CD8-positive, alpha-beta memory T cell (primary cell): ENCODE results near the gene SGK1. TPM values are rescaled to one million over a fixed set of nuclear protein-coding genes. Genes with fewer than 3 reads are reported as not detected.

ENCODE experiments used
- CTCF ChIA-PET: fragments of 350-600 bp; sonication (Branson Sonifier 250); formaldehyde crosslinking; loops from one replicate; lab custom pipeline; 2021; ENCODE audit warnings: antibody characterized with exemption; lab: Charles Lee
- POLR2A ChIA-PET: fragments of 350-600 bp; sonication (Branson Sonifier 250); formaldehyde crosslinking; loops from one replicate; lab custom pipeline; 2021; ENCODE audit warnings: antibody characterized with exemption; lab: Charles Lee
- DNase-seq, 5 donors: peaks; one replicate each; pipeline versions ENCODE4 v3.0.0 to v3.0.0-alpha.2; 2020 to 2022; ENCODE audit warnings: mixed read lengths in 1 of 5
- H3K27ac ChIP-seq: one replicate; pipeline ENCODE4 v1.7.0; 2013; ENCODE audit warnings: low read depth, mild to moderate bottlenecking, low read length, moderate library complexity
- H3K27me3 ChIP-seq: 2 replicates; pipeline ENCODE4 v1.7.0; 2013; ENCODE audit warnings: low read length, mild to moderate bottlenecking; ENCODE audit not compliant: insufficient read depth, poor library complexity, severe bottlenecking
- H3K36me3 ChIP-seq: 2 replicates; pipeline ENCODE4 v1.7.0; 2013; ENCODE audit warnings: mild to moderate bottlenecking, low read length, moderate library complexity; ENCODE audit not compliant: insufficient read depth
- H3K4me1 ChIP-seq: 2 replicates; pipeline ENCODE4 v1.7.0; 2013; ENCODE audit warnings: mild to moderate bottlenecking, low read length, moderate library complexity; ENCODE audit not compliant: insufficient read depth
- H3K4me3 ChIP-seq: 2 replicates; pipeline ENCODE4 v1.7.0; 2013; ENCODE audit warnings: mild to moderate bottlenecking, low read length
- H3K9me3 ChIP-seq: 2 replicates; pipeline ENCODE4 v1.7.0; 2013; ENCODE audit warnings: mild to moderate bottlenecking, low read length
- H3K27ac Mint-ChIP-seq, 8 donors: one replicate each; pipeline ENCODE4 v1.8.0; 2020 to 2021; ENCODE audit warnings: mixed read lengths in 8 of 8, mild to moderate bottlenecking in 6 of 8, inconsistent platforms in 3 of 8, moderate library complexity in 3 of 8
- H3K27me3 Mint-ChIP-seq, 2 donors: one replicate each; pipeline ENCODE4 v1.8.0; 2020 to 2021; ENCODE audit warnings: mixed read lengths in 2 of 2, mild to moderate bottlenecking in 1 of 2, moderate library complexity in 1 of 2
- H3K36me3 Mint-ChIP-seq, 3 donors: one replicate each; pipeline ENCODE4 v1.8.0; 2020 to 2021; ENCODE audit warnings: mixed read lengths in 3 of 3, inconsistent platforms in 1 of 3, mild to moderate bottlenecking in 1 of 3
- H3K4me1 Mint-ChIP-seq, 3 donors: one replicate each; pipeline ENCODE4 v1.8.0; 2020 to 2021; ENCODE audit warnings: mixed read lengths in 3 of 3, inconsistent platforms in 1 of 3, mild to moderate bottlenecking in 1 of 3
- H3K4me3 Mint-ChIP-seq, 7 donors: one replicate each; pipeline ENCODE4 v1.8.0; 2020 to 2021; ENCODE audit warnings: mixed read lengths in 7 of 7, mild to moderate bottlenecking in 6 of 7, moderate library complexity in 4 of 7, inconsistent platforms in 2 of 7
- H3K9me3 Mint-ChIP-seq, 5 donors: one replicate each; pipeline ENCODE4 v1.8.0; 2020 to 2022; ENCODE audit warnings: mixed read lengths in 5 of 5, mild to moderate bottlenecking in 3 of 5, moderate library complexity in 2 of 5, inconsistent platforms in 1 of 5
- polyA plus RNA-seq: library from polyadenylated mRNA; unstranded; fragments of 300-500 nt; fragmentation: Illumina TruSeq; gene quantifications from one replicate; pipeline ENCODE4 v1.2.3, GENCODE V29; 2021
- total RNA-seq, 2 experiments: library from RNA; stranded (reverse); gene quantifications; one replicate each; pipeline ENCODE4 v1.2.3, GENCODE V29; 2021

Gene SGK1
- total and polyA plus RNA-seq, 3 experiments from 2014 or later, result 3.8 to 36.7 (median 36.5) TPM

DNA sequence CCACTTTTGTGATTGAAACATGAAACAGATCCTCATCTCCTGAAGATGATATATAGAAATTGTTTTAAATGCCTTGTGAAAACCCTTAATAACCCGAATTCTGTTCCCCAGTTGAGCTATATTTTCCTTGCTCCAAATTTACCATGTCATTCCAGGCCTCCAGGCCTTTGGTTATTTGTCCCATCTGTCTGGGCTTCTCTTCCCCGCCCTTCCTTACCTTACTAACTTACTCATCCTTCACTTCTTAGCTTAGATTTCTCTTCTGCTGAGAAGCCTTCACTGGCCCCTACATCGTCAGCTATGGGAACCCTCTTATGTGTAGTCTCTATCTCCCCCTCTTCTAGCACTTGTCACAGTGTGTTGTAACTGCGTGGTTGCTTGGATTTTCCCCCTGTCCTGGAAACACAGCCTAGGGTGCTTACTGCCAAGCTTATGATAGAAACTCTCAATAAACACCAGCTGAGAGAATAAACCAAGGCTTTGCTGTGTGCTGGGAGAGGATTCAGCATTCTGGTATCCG lies 68.6 kb downstream of the SGK1 start:
- Histone ChIP-seq H3K4me1 (peaks cover 65% of the 10 kb centered on the region), H3K27me3 (no peaks in the 10 kb centered on the region), H3K9me3 (no peaks in the 10 kb centered on the region), H3K27ac (no peak overlapping the region), H3K36me3 (no peaks in the 10 kb centered on the region), H3K4me3 (no peak overlapping the region)
- peaks cover 53 to 60% (median 57%) of the 10 kb centered on the region in 3 donors for H3K4me1 Mint-ChIP-seq
- DNase-seq, result no peak
- H3K27ac Mint-ChIP-seq, result peak overlapping the region in 6 of 8 donors; percentile 58 to 98 (median 86)
- peaks cover 0 to 3% (median 0%) of the 10 kb centered on the region in 3 donors for H3K36me3 Mint-ChIP-seq
- ChIA-PET POLR2A (no interaction called here), CTCF (no interaction called here)
- H3K4me3 Mint-ChIP-seq, result peak overlapping the region in 4 of 7 donors; percentile 14 to 44 (median 26)
- H3K9me3 Mint-ChIP-seq, result no peaks in the 10 kb centered on the region
- H3K27me3 Mint-ChIP-seq, result peaks cover 0 to 2% of the 10 kb centered on the region in 2 donors

DNA sequence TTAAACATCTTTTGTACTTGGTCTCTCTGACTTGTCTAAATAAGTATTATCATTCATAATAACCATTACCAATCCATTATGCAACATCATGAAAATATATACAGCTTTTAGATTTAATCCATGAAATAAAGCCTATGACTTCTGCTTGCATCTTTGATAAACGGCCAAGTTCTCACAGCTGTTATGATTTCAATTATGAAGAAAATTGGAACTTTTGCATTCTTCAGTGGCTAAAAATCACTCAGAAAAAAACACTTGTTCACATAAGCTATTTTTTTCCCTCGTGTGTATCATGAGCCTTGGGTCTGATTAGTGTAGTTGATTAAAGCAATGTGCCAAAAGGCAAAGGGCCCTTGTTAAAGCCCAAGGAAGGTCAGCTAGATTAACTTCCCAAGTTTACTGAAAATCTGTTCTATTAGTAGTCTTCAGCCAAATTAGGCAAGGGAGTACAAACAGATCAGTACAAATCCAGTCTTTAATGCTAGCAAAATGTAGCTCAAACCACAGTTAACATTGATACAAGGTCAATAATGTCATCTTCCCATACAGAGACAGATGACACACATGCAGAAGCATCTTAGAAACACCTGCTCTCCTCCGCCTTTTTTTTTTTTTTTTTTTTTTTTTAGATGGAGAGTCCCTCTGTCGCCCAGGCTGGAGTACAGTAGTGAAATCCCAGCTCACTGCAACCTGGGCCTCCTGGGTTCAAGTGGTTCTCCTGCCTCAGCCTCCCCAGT lies 69.9 kb downstream of the SGK1 start:
- H3K27ac Mint-ChIP-seq, result peak overlapping the region in 7 of 8 donors; percentile 88 to 99 (median 97)
- no peak for DNase-seq
- H3K4me3 Mint-ChIP-seq, result peak overlapping the region; percentile 28 to 86 (median 29)
- peaks cover 0 to 2% of the 10 kb centered on the region in 2 donors for H3K27me3 Mint-ChIP-seq
- ChIA-PET POLR2A (interaction anchor here (0.6 kb wide), 1 partner anchor 9 kb away, joined by 3 read pairs; no protein-coding TSS in a partner anchor), CTCF (no interaction called here)
- no peak overlapping the region for H3K27ac ChIP-seq
- no peaks in the 10 kb centered on the region for H3K9me3 ChIP-seq
- H3K9me3 Mint-ChIP-seq, result no peaks in the 10 kb centered on the region
- H3K4me3 ChIP-seq, result peak overlapping the region; percentile 13
- H3K27me3 ChIP-seq, result no peaks in the 10 kb centered on the region
- peaks cover 0 to 3% (median 0%) of the 10 kb centered on the region in 3 donors for H3K36me3 Mint-ChIP-seq
- H3K4me1 Mint-ChIP-seq, result peaks cover 53 to 60% (median 57%) of the 10 kb centered on the region in 3 donors
- H3K36me3 ChIP-seq, result no peaks in the 10 kb centered on the region
- peaks cover 65% of the 10 kb centered on the region for H3K4me1 ChIP-seq

DNA sequence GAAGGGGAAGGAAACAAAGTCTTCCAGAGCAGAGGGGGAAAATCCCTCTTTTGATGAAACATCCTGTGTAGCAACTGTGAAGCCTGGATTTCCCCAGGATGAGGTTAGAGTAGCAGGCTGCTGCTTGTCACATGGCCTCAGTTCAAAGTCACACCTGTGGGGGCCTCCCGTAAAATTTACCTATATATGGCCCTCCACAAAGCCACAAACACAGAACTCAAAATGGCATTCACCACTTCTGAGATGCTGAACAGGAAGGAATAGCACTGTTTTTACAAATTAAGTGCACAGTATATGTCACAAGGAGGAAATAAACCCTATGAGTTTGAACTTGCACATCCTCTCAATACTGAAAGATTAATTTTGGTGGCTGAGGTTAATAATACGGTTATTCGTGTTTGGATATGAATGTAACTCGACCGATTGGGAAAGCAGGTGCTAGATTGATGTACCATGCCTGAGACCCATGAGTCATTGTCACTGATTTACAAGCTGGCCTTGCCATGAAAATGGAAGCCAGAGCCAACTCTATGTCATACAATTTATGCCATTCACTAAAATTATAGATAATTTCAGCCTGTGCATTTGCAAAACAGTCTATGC lies 70.6 kb downstream of the SGK1 start:
- peaks cover 0 to 2% of the 10 kb centered on the region in 2 donors for H3K27me3 Mint-ChIP-seq
- H3K4me3 ChIP-seq, result peak overlapping the region; percentile 13
- H3K27ac ChIP-seq, result no peak overlapping the region
- no peaks in the 10 kb centered on the region for H3K9me3 Mint-ChIP-seq
- H3K4me1 ChIP-seq, result peaks cover 65% of the 10 kb centered on the region
- ChIA-PET CTCF (interaction anchor here (1.0 kb wide), 1 partner anchor 49 kb away, joined by 3 read pairs; no protein-coding TSS in a partner anchor), POLR2A (interaction anchor here (0.6 kb wide), 1 partner anchor 8 kb away, joined by 3 read pairs; no protein-coding TSS in a partner anchor)
- peaks cover 0 to 3% (median 0%) of the 10 kb centered on the region in 3 donors for H3K36me3 Mint-ChIP-seq
- H3K27me3 ChIP-seq, result no peaks in the 10 kb centered on the region
- no peaks in the 10 kb centered on the region for H3K9me3 ChIP-seq
- peak overlapping the region; percentile 28 to 86 (median 49) for H3K4me3 Mint-ChIP-seq
- DNase-seq, result peak; percentile 51 to 95 (median 87)
- peak overlapping the region; percentile 88 to 99 (median 97) for H3K27ac Mint-ChIP-seq
- H3K4me1 Mint-ChIP-seq, result peaks cover 53 to 60% (median 57%) of the 10 kb centered on the region in 3 donors
- no peaks in the 10 kb centered on the region for H3K36me3 ChIP-seq

DNA sequence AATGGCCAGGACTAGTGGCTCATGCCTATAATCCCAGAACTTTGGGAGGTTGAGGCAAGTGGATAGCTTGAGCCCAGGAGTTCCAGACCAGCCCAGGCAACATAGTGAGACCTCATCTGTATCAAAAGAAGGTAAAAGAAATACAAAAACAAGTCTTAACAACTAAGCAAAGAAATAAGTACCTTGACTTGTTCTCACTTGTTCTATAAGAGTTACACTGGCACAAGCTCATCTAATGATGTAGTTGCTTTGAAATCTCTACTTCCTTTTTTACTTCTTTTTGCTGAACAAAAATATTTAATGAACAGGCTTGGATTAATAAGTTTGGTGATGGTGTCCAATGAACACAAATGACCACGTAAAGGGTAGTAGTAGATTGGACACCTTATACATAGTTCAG lies 72.2 kb downstream of the SGK1 start:
- Mint-ChIP-seq H3K4me3 (peak overlapping the region in 2 of 7 donors; percentile 19 to 28), H3K27me3 (peaks cover 0 to 2% of the 10 kb centered on the region in 2 donors), H3K9me3 (no peaks in the 10 kb centered on the region), H3K4me1 (peaks cover 61 to 71% (median 63%) of the 10 kb centered on the region in 3 donors), H3K27ac (peak overlapping the region; percentile 10 to 98 (median 88)), H3K36me3 (peaks cover 0 to 6% (median 2%) of the 10 kb centered on the region in 3 donors)
- Histone ChIP-seq H3K9me3 (no peaks in the 10 kb centered on the region), H3K27me3 (no peaks in the 10 kb centered on the region), H3K36me3 (no peaks in the 10 kb centered on the region), H3K4me3 (no peak overlapping the region), H3K4me1 (peaks cover 66% of the 10 kb centered on the region), H3K27ac (no peak overlapping the region)
- POLR2A ChIA-PET, result interaction anchor here (0.5 to 1.3 kb wide), 2 partner anchors 26 to 284 kb away, joined by 3 to 6 read pairs; no protein-coding TSS in a partner anchor
- CTCF ChIA-PET, result interaction anchor here (0.7 to 1.0 kb wide), 2 partner anchors 9 kb away, joined by 3 to 4 read pairs; no protein-coding TSS in a partner anchor
- DNase-seq, result no peak

- Histone ChIP-seq H3K9me3 (no peaks in the 10 kb centered on the region), H3K27me3 (no peaks in the 10 kb centered on the region), H3K27ac (no peak overlapping the region), H3K36me3 (no peaks in the 10 kb centered on the region), H3K4me1 (peaks cover 66% of the 10 kb centered on the region), H3K4me3 (no peak overlapping the region)
- peaks cover 0 to 2% of the 10 kb centered on the region in 2 donors for H3K27me3 Mint-ChIP-seq
- DNase-seq, result no peak
- CTCF ChIA-PET, result interaction anchor here (0.7 to 1.0 kb wide), 2 partner anchors 8 to 9 kb away, joined by 3 to 4 read pairs; no protein-coding TSS in a partner anchor
- POLR2A ChIA-PET, result interaction anchor here (0.5 to 1.3 kb wide), 2 partner anchors 26 to 285 kb away, joined by 3 to 6 read pairs; no protein-coding TSS in a partner anchor
- H3K36me3 Mint-ChIP-seq, result peaks cover 0 to 6% (median 2%) of the 10 kb centered on the region in 3 donors
- no peaks in the 10 kb centered on the region for H3K9me3 Mint-ChIP-seq
- H3K27ac Mint-ChIP-seq, result peak overlapping the region; percentile 10 to 98 (median 88)
- H3K4me1 Mint-ChIP-seq, result peaks cover 61 to 71% (median 63%) of the 10 kb centered on the region in 3 donors
- peak overlapping the region in 2 of 7 donors; percentile 19 to 28 for H3K4me3 Mint-ChIP-seq
Observed at GRCh38 chr6:134245041-134245440, 72.9 kb downstream of the SGK1 start.

- Mint-ChIP-seq H3K27ac (peak overlapping the region; percentile 59 to 96 (median 83)), H3K27me3 (no peaks in the 10 kb centered on the region), H3K4me1 (peaks cover 40 to 56% (median 47%) of the 10 kb centered on the region in 3 donors), H3K9me3 (no peaks in the 10 kb centered on the region), H3K4me3 (peak overlapping the region; percentile 6 to 78 (median 30)), H3K36me3 (peaks cover 0 to 3% (median 2%) of the 10 kb centered on the region in 3 donors)
- CTCF ChIA-PET, result no interaction called here
- POLR2A ChIA-PET, result interaction anchor here (0.7 kb wide), 1 partner anchor 10 kb away, joined by 7 read pairs; no protein-coding TSS in a partner anchor
- no peaks in the 10 kb centered on the region for H3K9me3 ChIP-seq
- no peaks in the 10 kb centered on the region for H3K27me3 ChIP-seq
- peaks cover 43% of the 10 kb centered on the region for H3K4me1 ChIP-seq
- no peak overlapping the region for H3K27ac ChIP-seq
- peak; percentile 53 to 92 (median 82) for DNase-seq
- no peak overlapping the region for H3K4me3 ChIP-seq
- H3K36me3 ChIP-seq, result no peaks in the 10 kb centered on the region
Observed at GRCh38 chr6:134240665-134241431, 77.1 kb downstream of the SGK1 start.
